Heart left ventricle (tissue), 16 donors: ENCODE measurements around the gene DSTN. TPM values are rescaled to one million over a fixed set of nuclear protein-coding genes. Genes with fewer than 3 reads are reported as not detected.

Experiments
- ATAC-seq, 4 donors: fragments of 200-7000 bp; cut with Tn5 transposase; one replicate each; pipeline ENCODE4 v1.9.1; 2020 to 2022; ENCODE audit warnings: moderate library complexity in 4 of 4, mild to moderate bottlenecking in 3 of 4, moderate number of reproducible peaks in 1 of 4
- DNase-seq, 5 donors: peaks; one replicate each; pipeline ENCODE4 v3.0.0-alpha.2; 2020
- H3K27ac ChIP-seq, 12 donors: fragments of 200-600 bp; sonication (generic) in 4 of 12; one replicate each; pipeline versions ENCODE4 v1.5.0 to v1.8.0; 2016 to 2022; ENCODE audit warnings: mild to moderate bottlenecking in 2 of 12
- H3K27me3 ChIP-seq, 9 donors: fragments of 200-600 bp; sonication (generic) in 2 of 9; one replicate each; pipeline versions ENCODE4 v1.5.1 to v1.8.0; 2016 to 2022; ENCODE audit warnings: mild to moderate bottlenecking in 3 of 9
- H3K36me3 ChIP-seq, 9 donors: fragments of 200-600 bp; sonication (generic) in 2 of 9; one replicate each; pipeline versions ENCODE4 v1.5.0 to v1.8.0; 2018 to 2022; ENCODE audit warnings: mild to moderate bottlenecking in 2 of 9
- H3K4me1 ChIP-seq, 12 donors: fragments of 200-600 bp; sonication (generic) in 4 of 12; one replicate each; pipeline versions ENCODE4 v1.5.0 to v1.8.0; 2016 to 2022; ENCODE audit warnings: mild to moderate bottlenecking in 3 of 12
- H3K4me3 ChIP-seq, 12 donors: fragments of 200-600 bp; sonication (generic) in 4 of 12; one replicate each; pipeline versions ENCODE4 v1.5.0 to v1.8.0; 2017 to 2022; ENCODE audit warnings: mild to moderate bottlenecking in 9 of 12, moderate library complexity in 4 of 12
- H3K9me3 ChIP-seq, 12 donors: fragments of 200-600 bp; sonication (generic) in 4 of 12; one replicate each; pipeline versions ENCODE4 v1.5.0 to v1.8.0; 2016 to 2022; ENCODE audit warnings: mild to moderate bottlenecking in 1 of 12
- CTCF ChIP-seq, 12 donors: fragments of 200-600 bp; sonication (generic) in 4 of 12; IDR thresholded peaks; one replicate each; pipeline versions ENCODE4 v1.5.0 to v1.8.0; 2018 to 2022; ENCODE audit warnings: antibody characterized with exemption in 12 of 12, mild to moderate bottlenecking in 5 of 12
- POLR2A ChIP-seq, 2 donors: fragments of 450-650 bp; IDR thresholded peaks; one replicate each; pipeline ENCODE4 v1.6.1; 2017; ENCODE audit warnings: antibody characterized with exemption in 2 of 2, mild to moderate bottlenecking in 2 of 2, moderate library complexity in 2 of 2
- WGBS, 4 donors: extraction: QIAGEN DNeasy Blood & Tissue Kit in 2 of 4; methylation state at CpG; one replicate each; pipeline versions ENCODE4 v1.1.5 to v1.1.7; 2013 to 2018; 5-methylcytosine and 5-hydroxymethylcytosine counted together
- intact Hi-C, 10 donors: fragments of 100-400 bp; cut with DNase I; formaldehyde crosslinking; loops; one replicate each; pipeline versions ENCODE4 v1.11.1 to v1.14.2; 2022
- polyA plus RNA-seq, 2 donors: library from polyadenylated mRNA; stranded (reverse); fragments of 200-250 nt; gene quantifications; one replicate each; pipeline ENCODE4 v1.2.3, GENCODE V29; 2013
- total RNA-seq, 9 donors: library from RNA; depleted of rRNA in 2 of 9; stranded (reverse); fragments of >200 nt in 2 of 9; fragmentation: NEBNext Ultra II Directional in 3 of 9; extraction: Animal tissue kit (Norgen Biotek cat#: 25700) in 3 of 9; gene quantifications; one replicate each; pipeline versions ENCODE4 v1.1.0 to v1.2.4, GENCODE V29; 2016 to 2023
- donor health status: ischemic (EF 13 %, LVEDD 7.1; RV severe dilation, severe dysfunction).
- donor health status: healthy with polysubstance abuse.
- donor health status: DM: no; HTN: yes; CAD: no.
- donor health status: DM: no; HTN: no; CAD: no.
- donor health status: ischemic (EF 25% LVEDD 6.9; RV normal size, moderate dysfunction).
- donor health status: ischemic (EF 25% LVEDD 5.7; RV mildly dilated, moderate dysfunction).
- donor health status: healthy.
- donor health status: DM: yes; HTN: yes; CAD: no.
- donor health status: ischemic (EF 35%, LVEDD 5.7; RV mildly dilated, moderate dysfunction).
- donor health status: nonischemic (EF 11% LVEDD 7.7; RV severe dilation, severe dysfunction).
- donor health status: DM: yes; HTN: yes; CAD: no.
- donor health status: PGD.
- donor health status: ischemic (EF 29% LVEDD 5.4; RV normal size, mild dysfunction).
- donor health status: nonischemic (EF 23%, LVEDD 6.1; RV moderate dilation, normal function).

The DSTN gene
- total and polyA plus RNA-seq, 11 donors = 447 to 738 (median 546) TPM

DNA sequence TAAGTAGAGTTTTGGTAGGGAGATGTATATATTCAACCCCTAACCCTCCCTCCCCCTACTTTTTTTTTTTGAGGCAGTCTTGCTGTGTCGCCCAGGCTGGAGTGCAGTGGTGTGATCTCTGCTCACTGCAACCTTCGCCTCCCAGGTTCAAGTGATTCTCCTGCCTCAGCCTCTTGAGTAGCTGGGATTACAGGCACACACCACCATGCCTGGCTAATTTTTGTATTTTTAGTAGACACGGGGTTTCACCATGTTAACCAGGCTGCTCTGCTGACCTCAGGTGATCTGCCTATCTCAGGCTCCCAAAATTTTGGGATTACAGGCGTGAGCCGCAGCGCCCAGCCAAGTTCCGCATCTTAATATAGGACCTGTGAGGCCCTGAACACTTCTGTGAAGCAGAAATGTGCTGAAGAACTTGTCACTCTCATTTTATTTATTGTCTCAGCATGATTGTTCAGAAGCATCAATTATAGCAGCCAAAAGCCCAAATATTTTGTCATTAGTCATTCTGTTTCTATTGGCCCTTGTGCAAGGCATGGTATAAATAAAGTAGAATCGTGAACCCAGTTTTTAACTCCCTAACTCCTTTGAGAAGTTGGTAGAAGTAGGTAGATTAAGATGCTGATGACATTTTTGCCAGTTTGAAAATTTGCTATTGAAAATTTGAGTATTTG lies 19.4 kb downstream of the DSTN start:
- TF ChIP-seq CTCF (IDR thresholded peaks at IDR 0.05) (no peak), POLR2A (IDR thresholded peaks at IDR 0.05) (no peak)
- Histone ChIP-seq H3K27me3 (no peaks in the 10 kb centered on the region), H3K4me1 (peaks cover 10 to 97% (median 71%) of the 10 kb centered on the region in 12 donors), H3K36me3 (peaks cover 0 to 16% (median 0%) of the 10 kb centered on the region in 9 donors), H3K27ac (peak overlapping the region; percentile 16 to 80 (median 59)), H3K9me3 (no peaks in the 10 kb centered on the region), H3K4me3 (peak overlapping the region in 2 of 12 donors; percentile 9 to 11)
- ATAC-seq (peak in 3 of 4 donors; percentile 41 to 70 (median 56)), DNase-seq (peak in 1 of 5 donors; percentile 34)
- intact Hi-C loops = no loop called here
- 52 to 63% (median 57%) methylated on average over 8 of the region's 8 CpGs for WGBS, 4 donors

- H3K4me1 ChIP-seq = peaks cover 14 to 97% (median 75%) of the 10 kb centered on the region in 12 donors
- H3K36me3 ChIP-seq = peaks cover 0 to 13% (median 0%) of the 10 kb centered on the region in 9 donors
- intact Hi-C loops = loop anchor here in 1 of 10 donors (2.0 kb wide), 1 partner anchor 19 kb away; the partner anchor contains the start of gene DSTN
- DNase-seq (no peak), ATAC-seq (peak in 3 of 4 donors; percentile 16 to 48 (median 43))
- peak overlapping the region; percentile 16 to 80 (median 59) for H3K27ac ChIP-seq
- peak overlapping the region in 4 of 12 donors; percentile 3 to 11 (median 6) for H3K4me3 ChIP-seq
- H3K27me3 ChIP-seq = no peaks in the 10 kb centered on the region
- 18 to 41% (median 31%) methylated on average over 1 of the region's 1 CpG for WGBS, 4 donors
- no peaks in the 10 kb centered on the region for H3K9me3 ChIP-seq
- TF ChIP-seq POLR2A (IDR thresholded peaks at IDR 0.05) (no peak), CTCF (IDR thresholded peaks at IDR 0.05) (no peak)
These were observed 20.4 kb downstream of the DSTN start for GRCh38 chr20:17590245-17590644.

DNA sequence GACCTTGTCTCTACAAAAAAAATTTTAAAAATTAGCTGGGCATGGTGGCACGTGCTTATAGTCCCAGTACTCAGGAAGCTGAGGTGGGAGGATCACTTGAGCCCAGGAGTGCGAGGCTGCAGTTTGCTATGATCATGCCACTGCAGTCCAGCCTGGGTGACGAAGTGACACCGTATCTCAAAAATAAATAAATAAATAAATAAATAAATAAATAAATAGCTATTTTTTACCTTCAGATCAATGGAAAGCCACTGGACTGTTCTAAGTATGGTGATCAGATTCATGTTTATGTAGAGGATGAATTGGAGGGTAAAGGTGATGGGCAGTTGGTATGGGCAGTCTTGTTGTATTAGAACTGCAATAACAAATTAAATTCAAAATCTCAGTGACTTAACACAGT lies 24.0 kb downstream of the DSTN start:
- Histone ChIP-seq H3K4me3 (no peak overlapping the region), H3K9me3 (no peaks in the 10 kb centered on the region), H3K27ac (peak overlapping the region in 10 of 12 donors; percentile 1 to 80 (median 43)), H3K27me3 (no peaks in the 10 kb centered on the region), H3K4me1 (peaks cover 6 to 88% (median 71%) of the 10 kb centered on the region in 12 donors), H3K36me3 (peaks cover 0 to 13% (median 0%) of the 10 kb centered on the region in 9 donors)
- TF ChIP-seq POLR2A (IDR thresholded peaks at IDR 0.05) = no peak
- no peak for TF ChIP-seq CTCF (IDR thresholded peaks at IDR 0.05)
- DNase-seq = no peak
- intact Hi-C loops = no loop called here
- WGBS, 4 donors = 79 to 88% (median 80%) methylated on average over 4 of the region's 4 CpGs
- ATAC-seq = no peak

GRCh38 chr20:17594443-17594842 lies 24.6 kb downstream of the DSTN start:
- DNase-seq = no peak
- Histone ChIP-seq H3K27me3 (no peaks in the 10 kb centered on the region), H3K36me3 (peaks cover 0 to 13% (median 0%) of the 10 kb centered on the region in 9 donors), H3K9me3 (no peaks in the 10 kb centered on the region), H3K4me3 (no peak overlapping the region), H3K27ac (peak overlapping the region in 10 of 12 donors; percentile 1 to 80 (median 43)), H3K4me1 (peaks cover 6 to 87% (median 66%) of the 10 kb centered on the region in 12 donors)
- intact Hi-C loops = no loop called here
- peak; percentile 33 to 65 (median 46) for ATAC-seq
- TF ChIP-seq POLR2A (IDR thresholded peaks at IDR 0.05) (no peak), CTCF (IDR thresholded peaks at IDR 0.05) (no peak)
